ENCODE data around the gene SHISA9.

DNA sequence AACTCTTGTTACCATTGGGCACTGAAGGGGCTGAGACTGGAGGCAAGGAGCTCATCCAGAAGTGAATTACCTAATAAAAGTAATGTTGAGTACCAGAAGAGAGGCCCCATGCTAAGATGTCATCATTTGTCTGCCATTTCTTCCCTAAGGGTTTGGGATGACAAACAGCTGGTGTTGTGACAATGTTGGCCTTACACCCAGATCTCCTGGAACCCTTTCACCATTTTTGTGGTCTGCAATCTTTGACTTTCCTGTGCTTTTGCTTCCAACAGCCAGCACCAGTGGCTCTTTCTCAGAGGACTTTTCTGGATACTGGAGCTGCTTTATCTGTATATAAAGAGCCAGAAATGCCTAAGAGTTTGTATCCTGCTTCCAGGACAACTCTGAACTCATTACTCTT, 84.1 kb downstream of the SHISA9 start:
- TF ChIP-seq ZNF70 (CRISPR knock-in tag; IDR thresholded peaks at IDR 0.05), result no peak
- no peak for TF ChIP-seq ZFP3 (CRISPR knock-in tag; IDR thresholded peaks at IDR 0.05)
- TF ChIP-seq, protein P1, sequence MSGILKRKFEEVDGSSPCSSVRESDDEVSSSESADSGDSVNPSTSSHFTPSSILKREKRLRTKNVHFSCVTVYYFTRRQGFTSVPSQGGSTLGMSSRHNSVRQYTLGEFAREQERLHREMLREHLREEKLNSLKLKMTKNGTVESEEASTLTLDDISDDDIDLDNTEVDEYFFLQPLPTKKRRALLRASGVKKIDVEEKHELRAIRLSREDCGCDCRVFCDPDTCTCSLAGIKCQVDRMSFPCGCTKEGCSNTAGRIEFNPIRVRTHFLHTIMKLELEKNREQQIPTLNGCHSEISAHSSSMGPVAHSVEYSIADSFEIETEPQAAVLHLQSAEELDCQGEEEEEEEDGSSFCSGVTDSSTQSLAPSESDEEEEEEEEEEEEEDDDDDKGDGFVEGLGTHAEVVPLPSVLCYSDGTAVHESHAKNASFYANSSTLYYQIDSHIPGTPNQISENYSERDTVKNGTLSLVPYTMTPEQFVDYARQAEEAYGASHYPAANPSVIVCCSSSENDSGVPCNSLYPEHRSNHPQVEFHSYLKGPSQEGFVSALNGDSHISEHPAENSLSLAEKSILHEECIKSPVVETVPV (CRISPR knock-in tag; IDR thresholded peaks at IDR 0.05), result no peak
- TF ChIP-seq, protein P2, sequence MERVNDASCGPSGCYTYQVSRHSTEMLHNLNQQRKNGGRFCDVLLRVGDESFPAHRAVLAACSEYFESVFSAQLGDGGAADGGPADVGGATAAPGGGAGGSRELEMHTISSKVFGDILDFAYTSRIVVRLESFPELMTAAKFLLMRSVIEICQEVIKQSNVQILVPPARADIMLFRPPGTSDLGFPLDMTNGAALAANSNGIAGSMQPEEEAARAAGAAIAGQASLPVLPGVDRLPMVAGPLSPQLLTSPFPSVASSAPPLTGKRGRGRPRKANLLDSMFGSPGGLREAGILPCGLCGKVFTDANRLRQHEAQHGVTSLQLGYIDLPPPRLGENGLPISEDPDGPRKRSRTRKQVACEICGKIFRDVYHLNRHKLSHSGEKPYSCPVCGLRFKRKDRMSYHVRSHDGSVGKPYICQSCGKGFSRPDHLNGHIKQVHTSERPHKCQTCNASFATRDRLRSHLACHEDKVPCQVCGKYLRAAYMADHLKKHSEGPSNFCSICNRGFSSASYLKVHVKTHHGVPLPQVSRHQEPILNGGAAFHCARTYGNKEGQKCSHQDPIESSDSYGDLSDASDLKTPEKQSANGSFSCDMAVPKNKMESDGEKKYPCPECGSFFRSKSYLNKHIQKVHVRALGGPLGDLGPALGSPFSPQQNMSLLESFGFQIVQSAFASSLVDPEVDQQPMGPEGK (CRISPR knock-in tag; IDR thresholded peaks at IDR 0.05; ENCODE audit: borderline replicate concordance), result no peak
- TF ChIP-seq GLIS3 (CRISPR knock-in tag; IDR thresholded peaks at IDR 0.05), result no peak
- no peak for TF ChIP-seq ARNTL (CRISPR knock-in tag; IDR thresholded peaks at IDR 0.05; ENCODE audit: borderline replicate concordance, low read depth)
- no peak for TF ChIP-seq SNAI2 (CRISPR knock-in tag; IDR thresholded peaks at IDR 0.05)
- no peak for TF ChIP-seq ZFP30 (CRISPR knock-in tag; IDR thresholded peaks at IDR 0.05)
- TF ChIP-seq PPARA (CRISPR knock-in tag; IDR thresholded peaks at IDR 0.05; ENCODE audit: borderline replicate concordance), result no peak
